ENCODE results near the gene GMDS.

- TF ChIP-seq POLR2AphosphoS5 (IDR thresholded peaks at IDR 0.05; ENCODE audit: low read depth, low read length) (no peak), TAF1 (IDR thresholded peaks at IDR 0.05; ENCODE audit: borderline replicate concordance, low read depth, low read length) (no peak)
These were observed 458.7 kb downstream of the GMDS start for GRCh38 chr6:1786455-1787453.

Measured in GM12892 (cell line).